ENCODE data around the gene NUMBL.

Gene NUMBL

DNA sequence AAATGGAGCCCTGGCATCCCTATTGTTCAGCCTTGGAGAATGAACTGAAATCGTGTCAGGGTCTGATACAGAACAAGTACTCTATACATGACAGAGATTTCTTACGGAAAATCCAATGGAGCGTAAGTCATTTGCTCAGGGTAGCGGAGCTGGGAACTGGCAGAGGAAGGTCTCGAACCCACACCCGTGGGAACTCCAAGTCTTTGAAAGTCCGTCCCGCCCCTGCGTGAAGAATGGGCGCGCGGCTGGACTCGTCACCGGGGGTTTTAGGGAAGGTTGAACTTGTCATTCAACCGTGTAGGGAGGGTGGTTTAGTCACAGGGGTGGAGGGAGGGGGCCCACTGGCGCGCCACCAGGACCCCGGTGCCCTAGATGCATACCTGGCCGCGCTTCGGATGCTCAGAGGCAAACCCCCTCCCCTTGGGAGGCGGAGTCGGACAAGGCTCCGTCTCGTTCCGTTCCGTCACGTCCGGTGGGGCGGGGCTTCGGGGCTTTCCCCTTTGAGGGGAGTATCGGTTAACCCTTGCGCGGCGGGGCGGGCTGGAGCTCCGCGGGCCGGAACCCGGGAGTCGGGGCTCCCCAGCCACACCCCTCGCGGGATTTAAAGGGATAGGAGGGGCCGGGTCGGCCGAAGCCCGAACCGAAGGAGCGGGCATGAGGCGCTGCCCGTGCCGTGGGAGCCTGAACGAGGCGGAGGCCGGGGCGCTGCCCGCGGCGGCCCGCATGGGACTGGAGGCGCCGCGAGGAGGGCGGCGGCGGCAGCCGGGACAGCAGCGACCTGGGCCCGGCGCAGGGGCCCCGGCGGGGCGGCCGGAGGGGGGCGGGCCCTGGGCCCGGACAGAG is 26.3 kb upstream of the NUMBL start, which contains the start of the genes COQ8B and ITPKC:
Gene COQ8B (minus strand): TSS at position 405 of the 843 bp plus-strand sequence. CDS start 2,254 bp downstream, outside the sequence.
Gene ITPKC (plus strand): TSS at position 631 of the 843 bp plus-strand sequence. CDS start 24 bp downstream, at position 655.
- peak; percentile 95 for DNase-seq (ENCODE audit: low read depth)

DNA sequence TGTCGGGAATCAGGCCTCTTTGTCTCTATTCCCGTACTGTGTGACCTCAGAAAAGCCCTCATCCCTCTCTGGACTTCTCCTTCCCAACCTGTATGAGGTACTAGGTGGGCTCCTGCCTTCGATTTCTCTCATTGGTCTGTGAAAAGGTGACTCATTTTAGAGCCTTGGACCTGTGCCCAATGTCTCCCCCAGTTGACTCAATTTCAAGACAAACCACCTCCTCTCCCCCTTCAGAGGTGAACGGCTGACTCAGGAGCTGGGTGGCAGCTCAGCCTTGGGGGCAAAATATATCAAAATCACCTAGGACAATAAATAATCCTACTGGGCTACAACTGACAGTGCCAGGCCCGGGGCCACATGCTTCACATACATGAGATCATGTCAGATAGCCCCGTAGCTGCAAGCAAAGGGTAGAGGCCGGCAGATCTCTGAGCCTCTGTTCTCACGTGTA is 25.6 kb upstream of the NUMBL start:
- peak; percentile 98 for DNase-seq (ENCODE audit: low read depth)

GRCh38 chr19:40714441-40715299 is 24.2 kb upstream of the NUMBL start:
- peak; percentile 92 for DNase-seq (ENCODE audit: low read depth)

DNA sequence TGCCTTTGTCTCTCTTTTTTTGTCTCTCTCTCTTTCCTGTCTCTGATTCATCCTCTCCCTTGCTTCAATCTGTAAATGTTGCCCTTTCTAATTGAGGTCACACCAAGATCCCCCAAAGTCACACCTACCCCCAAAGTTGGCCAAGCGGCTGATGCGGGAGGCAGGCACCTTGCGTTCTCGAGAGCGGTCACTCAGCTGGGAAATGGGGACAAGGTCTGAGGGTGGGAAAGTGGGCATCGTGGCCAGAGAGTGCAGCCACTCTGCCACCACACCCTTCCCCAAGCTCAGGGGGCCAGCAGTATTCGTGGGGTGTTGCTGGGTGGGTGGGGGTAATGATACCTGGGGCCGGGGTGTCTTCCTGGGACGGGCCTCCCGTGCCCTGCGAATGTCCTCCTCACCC is 23.5 kb upstream of the NUMBL start:
- DNase-seq (ENCODE audit: low read depth), result no peak

DNA sequence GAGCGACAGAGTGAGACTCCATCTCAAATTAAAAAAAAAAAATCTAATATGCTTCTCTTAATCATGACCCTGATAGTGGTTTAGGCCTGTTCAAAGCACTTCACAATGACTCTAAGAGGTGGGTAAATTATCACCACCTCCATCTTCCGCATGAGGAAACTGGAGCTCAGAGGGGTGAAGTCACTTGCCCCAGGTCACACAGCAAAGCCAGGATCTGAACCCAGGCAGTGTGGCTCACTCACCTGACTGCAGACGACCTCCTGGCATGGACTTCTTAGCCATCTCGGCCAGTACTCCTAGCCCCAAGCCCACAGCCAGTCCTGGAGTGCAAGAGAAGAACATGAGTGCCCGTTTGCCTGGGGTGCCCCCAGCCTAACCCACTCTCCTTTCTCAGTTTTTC is 19.4 kb upstream of the NUMBL start:
- DNase-seq (ENCODE audit: low read depth), result no peak

DNA sequence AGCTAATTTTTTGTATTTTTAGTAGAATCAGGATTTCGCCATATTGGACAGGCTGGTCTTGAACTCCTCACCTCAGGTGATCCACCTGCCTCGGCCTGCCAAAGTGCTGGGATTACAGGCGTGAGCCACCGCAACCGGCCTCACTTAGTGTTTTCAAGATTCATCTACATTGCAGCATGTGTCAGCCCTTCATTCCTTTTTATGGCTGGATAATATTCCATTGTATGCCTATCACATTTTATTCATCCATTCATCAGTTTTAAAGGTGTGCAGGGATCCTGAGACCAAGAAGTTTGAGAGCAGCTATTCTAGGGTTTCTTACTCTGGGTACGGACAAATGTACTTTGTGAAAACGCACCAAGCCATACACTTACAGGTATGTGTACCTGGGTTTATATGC is 17.2 kb upstream of the NUMBL start:
- DNase-seq (ENCODE audit: low read depth), result no peak

DNA sequence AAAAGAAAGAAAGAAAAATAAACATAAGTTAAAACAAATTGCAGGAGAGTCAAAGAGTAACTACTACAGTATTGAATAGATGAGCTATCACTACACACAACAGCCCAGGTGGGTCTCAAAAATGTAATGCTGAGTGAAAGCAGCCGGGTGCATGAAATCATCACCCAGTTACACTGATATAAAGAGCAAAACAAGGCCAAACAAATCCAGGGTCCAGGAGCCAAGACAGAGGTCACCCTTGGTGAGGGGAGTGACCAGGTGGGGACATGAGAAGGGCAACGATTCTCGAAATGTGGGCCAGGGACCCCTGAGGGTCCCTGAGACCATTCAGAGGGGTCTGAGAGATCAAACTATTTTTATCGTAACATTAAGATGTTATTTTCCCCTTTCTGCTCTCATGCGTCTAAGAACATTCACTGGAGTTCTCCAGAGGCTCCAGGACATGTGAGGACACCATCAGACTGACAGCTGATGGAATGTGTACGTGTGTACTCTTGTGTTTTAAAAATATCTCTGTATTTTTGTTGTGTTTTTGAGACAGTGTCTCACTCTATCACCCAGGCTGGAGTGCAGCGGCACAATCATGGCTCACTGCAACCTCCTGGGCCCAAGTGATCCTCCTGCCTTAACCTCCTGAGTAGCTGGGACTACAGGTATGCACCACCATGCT is 15.6 kb upstream of the NUMBL start:
- DNase-seq (ENCODE audit: low read depth), result no peak

DNA sequence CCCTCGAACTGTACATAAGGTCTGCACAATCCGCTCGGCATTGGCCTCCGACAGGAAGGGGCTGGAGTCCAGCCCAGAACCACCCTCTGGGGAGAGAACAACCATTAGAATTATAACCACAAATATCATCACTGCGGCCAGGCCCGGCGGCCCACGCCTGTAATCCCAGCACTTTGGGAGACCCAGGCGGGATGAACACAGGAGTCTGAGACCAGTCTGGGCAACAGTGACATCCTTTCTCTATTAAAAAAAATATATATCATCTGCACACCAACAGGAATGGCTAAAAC is 14.9 kb upstream of the NUMBL start:
- DNase-seq (ENCODE audit: low read depth), result no peak

- DNase-seq (ENCODE audit: low read depth), result no peak
Measured at GRCh38 chr19:40704491-40705361, 14.3 kb upstream of the NUMBL start.

- DNase-seq (ENCODE audit: low read depth), result no peak
Measured at GRCh38 chr19:40703029-40703755, 12.7 kb upstream of the NUMBL start.

GRCh38 chr19:40702337-40703012 is 12.0 kb upstream of the NUMBL start:
- peak; percentile 59 for DNase-seq (ENCODE audit: low read depth)

GRCh38 chr19:40701758-40702157 is 11.3 kb upstream of the NUMBL start:
- no peak for DNase-seq (ENCODE audit: low read depth)

DNA sequence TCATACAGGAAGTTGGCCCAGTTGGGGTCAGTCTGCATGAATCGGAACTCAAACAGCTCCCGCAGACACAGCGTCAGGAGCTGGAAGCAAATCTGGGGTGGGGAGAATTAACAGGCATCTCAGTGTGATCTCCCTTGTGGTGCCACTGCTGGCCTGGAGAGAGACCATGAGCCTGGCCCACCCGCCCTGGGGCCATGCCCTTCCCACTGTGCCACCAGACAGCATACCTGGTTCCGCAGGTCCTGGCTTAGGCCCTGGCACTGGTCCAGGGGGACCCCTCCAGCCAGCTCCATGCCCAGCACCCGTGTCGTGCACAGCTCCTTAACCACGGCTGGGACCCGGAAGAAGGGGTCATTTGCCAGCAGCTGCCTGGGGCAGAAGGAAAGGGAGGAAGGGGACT is 9.6 kb upstream of the NUMBL start:
- DNase-seq (ENCODE audit: low read depth), result no peak

DNA sequence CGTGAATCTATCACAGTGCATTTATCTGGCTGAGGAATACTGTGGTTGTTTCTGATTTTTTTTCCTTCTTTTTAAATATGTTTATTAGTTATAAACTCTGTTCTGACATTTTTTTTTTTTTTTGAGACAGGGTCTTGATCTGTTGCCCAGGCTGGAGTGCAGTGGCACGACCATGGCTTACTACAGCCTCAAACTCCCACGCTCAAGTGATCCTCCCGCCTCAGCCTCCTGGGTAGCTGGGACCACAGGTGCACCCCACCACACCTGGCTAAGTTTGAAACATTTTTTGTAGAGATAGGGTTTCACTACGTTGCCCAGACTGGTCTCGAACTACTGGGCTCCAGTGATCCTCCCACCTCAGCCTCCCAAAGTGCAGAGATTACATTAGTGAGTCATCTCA is 6.6 kb upstream of the NUMBL start:
- no peak for DNase-seq (ENCODE audit: low read depth)

- no peak for DNase-seq (ENCODE audit: low read depth)
Measured at GRCh38 chr19:40695881-40696280, 5.4 kb upstream of the NUMBL start.

DNA sequence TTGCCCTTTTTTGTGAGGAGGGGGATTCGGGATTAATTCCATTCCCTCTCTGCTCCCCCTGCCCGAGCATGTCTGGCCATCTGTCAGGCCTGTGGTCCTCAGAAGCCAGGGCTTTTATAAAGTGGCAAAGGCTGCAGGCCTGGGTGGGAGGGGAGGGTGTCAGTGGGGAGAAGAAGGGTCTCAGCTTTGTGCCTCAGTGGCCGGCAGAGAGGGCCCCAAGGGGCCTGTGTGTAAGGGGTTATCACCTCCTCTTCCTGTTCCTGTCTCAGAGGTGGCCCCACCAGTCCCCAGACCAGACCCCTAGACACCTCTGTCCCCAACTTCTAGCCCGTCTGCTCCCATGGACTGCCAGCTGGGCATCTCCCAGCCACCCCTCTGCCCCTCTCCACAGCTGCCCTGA is 3.4 kb upstream of the NUMBL start:
- DNase-seq (ENCODE audit: low read depth), result no peak

DNA sequence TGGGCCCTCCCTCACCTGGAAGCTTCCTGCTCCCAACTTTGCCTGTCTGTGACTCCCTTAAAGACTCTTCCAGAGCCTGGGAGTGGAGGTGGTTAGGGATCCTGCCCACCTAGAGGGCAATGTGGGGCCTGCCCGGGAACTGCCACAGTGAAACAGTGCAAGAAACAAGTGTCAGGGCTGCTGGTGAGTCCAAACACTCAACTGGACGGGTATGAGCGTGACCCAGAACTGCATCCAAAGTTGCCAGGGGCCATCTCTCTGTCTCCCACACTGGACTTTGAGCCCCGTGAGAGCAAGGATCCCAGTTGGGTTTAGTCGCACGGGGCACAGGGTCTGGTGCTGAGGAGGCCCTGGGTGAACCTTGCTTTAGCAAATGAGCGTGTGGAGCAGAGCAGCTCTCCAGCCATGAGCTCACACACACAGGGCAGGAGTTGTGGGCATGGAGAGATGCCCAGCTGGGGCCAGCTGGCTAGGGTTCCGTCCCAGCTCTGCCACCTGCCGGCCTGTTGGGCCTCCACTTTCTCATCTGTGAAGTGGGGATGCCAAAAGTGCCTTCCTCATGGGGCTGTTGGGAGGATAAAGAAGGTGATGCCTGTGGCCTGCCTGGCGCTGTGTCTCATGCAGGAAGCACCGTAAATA is 2.8 kb upstream of the NUMBL start:
- no peak for DNase-seq (ENCODE audit: low read depth)

- no peak for DNase-seq (ENCODE audit: low read depth)
Measured at GRCh38 chr19:40692212-40692551, 1.7 kb upstream of the NUMBL start.

- no peak for DNase-seq (ENCODE audit: low read depth)
Measured at GRCh38 chr19:40691421-40692211, 1.2 kb upstream of the NUMBL start.

Measured in amniotic epithelial cell (primary cell).